Fibroblast of lung (primary cell): Measurements from ENCODE around the gene TIFAB.

ENCODE experiments used
- CTCF ChIP-seq, 2 donors: IDR thresholded peaks in 1 of 2; conservative IDR thresholded peaks in 1 of 2; 1 replicate in 1 of 2; 2 replicates in 1 of 2; pipeline ENCODE4 v1.5.1; 2011 to 2012; ENCODE audit warnings: low read length in 2 of 2, control low read depth in 1 of 2, inconsistent platforms in 1 of 2, low read depth in 1 of 2, mild to moderate bottlenecking in 1 of 2
- EZH2 ChIP-seq: IDR thresholded peaks from 2 replicates; pipeline ENCODE4 v1.5.1; 2012; ENCODE audit warnings: low read length, control low read depth, mild to moderate bottlenecking; ENCODE audit errors: missing control alignments

- TF ChIP-seq CTCF (conservative IDR thresholded peaks at IDR 0.05 in 1 of 2, IDR thresholded peaks at IDR 0.05 in 1 of 2; ENCODE audit: low read depth in 1 of 2, low read length in 2 of 2) (no peak), EZH2 (no peak)
Measured at GRCh38 chr5:135428586-135428985, 23.6 kb downstream of the TIFAB start.
